BJ (cell line): ENCODE measurements around the gene TRIM49D1. TPM values are rescaled to one million over a fixed set of nuclear protein-coding genes. Genes with fewer than 3 reads are reported as not detected.

Experiments used
- polyA plus RNA-seq: library from polyadenylated mRNA; depleted of rRNA; stranded (reverse); fragments of >200 nt; gene quantifications from 2 replicates; pipeline ENCODE4 v1.2.3, GENCODE V29; 2011; rRNA removed
- small RNA-seq: library from RNA; depleted of rRNA; stranded (forward); fragments of <200 nt; gene quantifications from one replicate; pipeline ENCODE3, GENCODE V24; 2012; ENCODE audit warnings: low replicate concordance, low read depth; ENCODE audit not compliant: insufficient read length

The TRIM49D1 gene
- polyA plus RNA-seq, 1 experiment, result not detected

Small RNAs within 50 kb of the gene (small RNA-seq; reads per million reads assigned to genes)
- not detected for gene AP004607.1

Other genes starting within 250 kb of the TRIM49D1 start
- gene TRIM77, start 211.9 kb downstream of the TRIM49D1 start, polyA plus RNA-seq, result not detected in 2 replicates
- gene TRIM49, start 113.7 kb downstream of the TRIM49D1 start, polyA plus RNA-seq, result not detected in 2 replicates
- gene TRIM64B, start 43.8 kb downstream of the TRIM49D1 start, polyA plus RNA-seq, result not detected in 2 replicates
- not detected in 2 replicates for gene TRIM49D2, start 1.8 kb upstream of the TRIM49D1 start, polyA plus RNA-seq
- gene TRIM64, start 43.8 kb upstream of the TRIM49D1 start, polyA plus RNA-seq, result not detected in 2 replicates
- not detected in 2 replicates for gene TRIM49C, start 108.9 kb upstream of the TRIM49D1 start, polyA plus RNA-seq
- gene UBTFL1, start 163.7 kb upstream of the TRIM49D1 start, polyA plus RNA-seq, result not detected in 2 replicates
- not detected in 2 replicates for gene NAALAD2, start 212.4 kb upstream of the TRIM49D1 start, polyA plus RNA-seq